HG02610 (cell line): Measurements from ENCODE around the gene ZNF587.
"Not testable (repeated sequence)": the region's sequence is repeated elsewhere in the genome, so short reads cannot be mapped to it uniquely, and the experiment has no call there.

Source experiments
- ATAC-seq: cut with Tn5 transposase; IDR thresholded peaks from one replicate; pipeline ENCODE4 v1.9.1; 2021; ENCODE audit warnings: mild to moderate bottlenecking, moderate library complexity; ENCODE audit not compliant: unreplicated experiment

Gene ZNF587

GRCh38 chr19:57821501-57821900, 28.2 kb upstream of the ZNF587 start:
- ATAC-seq, result not testable (repeated sequence)

DNA sequence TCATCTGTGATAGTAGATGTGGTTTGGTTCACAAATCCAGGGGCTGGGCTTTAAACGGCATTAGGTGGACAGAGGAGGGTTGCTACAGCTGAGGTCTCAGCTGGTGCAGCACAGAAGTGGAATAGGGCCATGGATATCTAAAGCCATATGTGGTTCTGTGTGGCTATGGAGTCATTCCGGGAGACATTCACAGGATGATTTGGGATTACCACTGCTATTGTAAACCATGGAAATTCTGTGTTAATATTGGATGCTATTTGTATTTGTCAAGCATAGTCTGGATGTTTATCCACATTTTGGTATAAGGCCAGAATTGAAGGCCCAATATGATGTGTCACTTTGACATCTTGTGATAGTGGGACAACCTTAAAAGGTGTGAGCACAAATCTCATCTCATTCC, 26.5 kb upstream of the ZNF587 start:
- not testable (repeated sequence) for ATAC-seq

DNA sequence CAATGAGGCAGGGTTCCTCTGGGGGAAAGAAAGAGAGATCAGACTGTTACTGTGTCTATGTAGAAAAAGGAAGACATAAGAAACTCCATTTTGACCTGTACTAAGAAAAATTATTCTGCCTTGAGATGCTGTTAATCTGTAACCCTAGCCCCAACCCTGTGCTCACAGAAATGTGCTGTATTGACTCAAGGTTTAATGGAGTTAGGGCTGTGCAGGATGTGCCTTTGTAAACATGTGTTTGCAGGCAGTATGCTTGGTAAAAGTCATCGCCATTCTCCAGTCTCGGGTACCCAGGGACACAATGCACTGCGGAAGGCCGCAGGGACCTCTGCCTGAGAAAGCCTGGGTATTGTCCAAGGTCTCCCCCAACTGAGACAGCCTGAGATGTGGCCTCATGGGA, 26.1 kb upstream of the ZNF587 start:
- not testable (repeated sequence) for ATAC-seq

DNA sequence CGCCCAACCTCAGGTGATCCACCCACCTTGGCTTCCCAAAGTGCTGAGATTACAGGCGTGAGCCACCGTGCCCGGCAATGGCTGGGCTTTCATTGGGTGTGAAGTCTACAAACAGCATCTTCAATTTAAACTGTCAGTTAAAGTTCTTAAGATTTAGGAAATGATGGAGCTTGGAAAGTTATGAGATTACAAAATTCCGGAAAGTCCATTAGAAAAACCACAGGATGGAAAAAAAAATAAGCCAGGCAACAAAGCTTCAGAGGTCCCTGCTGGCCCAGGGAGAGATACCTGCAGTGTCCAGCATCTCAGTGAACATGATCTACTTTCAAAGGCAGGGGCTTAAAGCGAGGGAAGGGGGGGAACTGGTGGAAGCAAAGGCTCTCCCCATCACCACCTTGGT, 24.1 kb upstream of the ZNF587 start:
- ATAC-seq, result no peak

DNA sequence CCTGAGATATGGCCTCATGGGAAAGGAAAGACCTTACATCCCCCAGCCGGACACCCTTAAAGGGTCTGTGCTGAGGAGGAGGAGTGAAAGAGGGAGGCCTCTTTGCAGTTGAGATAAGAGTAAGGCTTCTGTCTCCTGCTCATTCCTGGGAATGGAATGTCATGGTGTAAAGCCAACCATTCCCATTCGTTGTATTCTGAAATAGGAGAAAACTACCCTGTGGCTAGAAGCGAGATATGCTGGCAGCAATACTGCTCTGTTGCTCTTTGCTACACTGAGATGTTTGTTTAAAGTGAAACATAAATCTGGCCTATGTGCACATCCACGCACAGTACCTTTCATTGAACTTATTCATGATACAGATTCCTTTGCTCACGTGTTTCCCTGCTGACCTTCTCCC, 20.3 kb upstream of the ZNF587 start:
- no peak for ATAC-seq

DNA sequence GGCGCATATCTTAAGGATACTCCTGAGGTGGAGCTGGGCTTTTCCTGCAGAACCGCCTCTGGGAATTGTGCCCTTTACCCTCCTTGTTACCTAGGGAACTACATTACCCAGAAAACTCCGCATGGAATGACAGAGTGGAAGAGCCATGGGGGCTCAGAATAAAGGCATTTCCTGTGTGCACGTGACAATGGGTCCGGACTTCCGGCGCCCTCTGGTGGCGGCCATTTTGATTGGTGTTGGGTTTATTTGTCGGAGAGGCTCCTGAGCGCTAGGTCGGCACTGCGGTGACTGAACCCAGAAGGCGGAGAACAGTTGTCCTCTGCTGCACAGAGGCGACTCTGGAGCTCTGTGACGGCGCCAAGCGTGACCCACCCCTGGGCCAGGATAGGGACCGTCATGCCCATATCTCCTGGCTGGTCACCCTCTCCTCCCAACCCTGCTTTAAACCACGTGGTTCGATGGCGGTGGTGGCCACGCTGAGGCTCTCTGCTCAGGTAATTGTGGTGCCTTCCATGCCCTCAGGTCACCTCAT, 19.5 kb upstream of the ZNF587 start, which contains the start of gene ZNF587B:
Gene ZNF587B, plus strand, starts transcription at position 229 of the 532 bp plus-strand sequence. Its CDS starts 230 bp downstream, at position 459.
- ATAC-seq, result no peak

DNA sequence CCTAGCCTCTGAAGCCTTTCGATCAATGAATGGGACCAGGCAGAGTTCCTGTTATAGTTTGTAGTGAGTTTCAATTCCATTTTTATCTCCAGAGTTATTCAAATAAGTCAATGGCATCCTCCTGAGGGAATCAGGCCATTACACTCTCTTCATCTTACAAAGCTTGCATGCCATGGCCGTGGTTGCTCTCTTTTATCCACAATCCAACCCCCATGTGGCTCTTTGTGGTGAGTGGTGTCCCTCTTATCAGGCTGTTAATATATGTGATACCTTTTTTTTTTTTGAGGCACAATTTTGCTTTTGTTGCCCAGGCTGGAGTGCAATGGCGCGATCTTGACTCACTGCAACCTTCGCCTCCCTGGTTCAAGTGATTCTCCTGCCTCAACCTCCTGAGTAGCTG, 12.7 kb upstream of the ZNF587 start:
- not testable (repeated sequence) for ATAC-seq

GRCh38 chr19:57838622-57839191, 11.0 kb upstream of the ZNF587 start:
- ATAC-seq, result not testable (repeated sequence)

- no peak for ATAC-seq
Observed at GRCh38 chr19:57841122-57841763, 8.4 kb upstream of the ZNF587 start.

DNA sequence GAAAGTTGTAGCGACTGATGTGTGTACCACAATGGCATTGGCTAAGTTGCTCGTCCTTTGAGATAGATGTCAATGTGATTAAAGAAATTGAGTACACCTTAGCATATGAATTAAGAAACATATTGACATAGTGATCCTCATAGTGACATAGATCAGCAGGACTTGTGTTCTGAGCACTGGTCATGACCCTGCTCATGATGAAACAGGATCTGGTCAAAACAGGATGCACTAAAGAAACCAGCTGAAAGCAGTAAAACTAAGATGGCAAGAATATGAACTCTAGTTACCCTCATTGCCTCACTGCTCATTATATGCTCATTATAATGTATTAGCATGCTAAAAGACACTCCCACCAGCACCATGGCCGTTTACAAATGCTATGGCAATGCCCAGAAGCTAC, 2.5 kb upstream of the ZNF587 start:
- not testable (repeated sequence) for ATAC-seq

DNA sequence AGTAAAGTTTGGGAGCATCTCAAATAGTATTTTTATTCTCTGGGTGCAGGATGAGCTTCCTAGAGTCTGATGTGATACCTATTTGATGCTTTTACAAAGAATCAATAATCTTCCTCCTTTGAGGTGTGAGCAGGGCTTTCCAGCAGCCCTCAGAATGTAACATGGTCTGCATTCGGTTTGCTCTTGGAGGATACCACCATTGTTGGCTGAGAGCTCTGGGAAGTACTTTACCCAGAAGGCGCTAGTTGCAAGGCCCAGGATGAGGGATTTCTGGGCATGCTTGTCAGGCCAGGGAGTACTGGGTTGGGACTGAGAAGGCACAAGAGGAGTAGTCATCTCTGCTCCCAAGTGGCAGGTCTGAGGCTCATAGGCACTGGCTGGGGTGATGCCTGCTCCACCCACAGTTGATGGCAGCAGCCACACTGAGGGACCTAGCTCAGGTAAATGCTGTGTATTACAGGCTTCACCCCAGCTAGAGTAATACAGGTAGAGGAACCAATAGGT, 445 bp upstream of the ZNF587 start:
- ATAC-seq, result not testable (repeated sequence)

GRCh38 chr19:57850553-57851017, 926 bp downstream of the ZNF587 start:
- no peak for ATAC-seq

DNA sequence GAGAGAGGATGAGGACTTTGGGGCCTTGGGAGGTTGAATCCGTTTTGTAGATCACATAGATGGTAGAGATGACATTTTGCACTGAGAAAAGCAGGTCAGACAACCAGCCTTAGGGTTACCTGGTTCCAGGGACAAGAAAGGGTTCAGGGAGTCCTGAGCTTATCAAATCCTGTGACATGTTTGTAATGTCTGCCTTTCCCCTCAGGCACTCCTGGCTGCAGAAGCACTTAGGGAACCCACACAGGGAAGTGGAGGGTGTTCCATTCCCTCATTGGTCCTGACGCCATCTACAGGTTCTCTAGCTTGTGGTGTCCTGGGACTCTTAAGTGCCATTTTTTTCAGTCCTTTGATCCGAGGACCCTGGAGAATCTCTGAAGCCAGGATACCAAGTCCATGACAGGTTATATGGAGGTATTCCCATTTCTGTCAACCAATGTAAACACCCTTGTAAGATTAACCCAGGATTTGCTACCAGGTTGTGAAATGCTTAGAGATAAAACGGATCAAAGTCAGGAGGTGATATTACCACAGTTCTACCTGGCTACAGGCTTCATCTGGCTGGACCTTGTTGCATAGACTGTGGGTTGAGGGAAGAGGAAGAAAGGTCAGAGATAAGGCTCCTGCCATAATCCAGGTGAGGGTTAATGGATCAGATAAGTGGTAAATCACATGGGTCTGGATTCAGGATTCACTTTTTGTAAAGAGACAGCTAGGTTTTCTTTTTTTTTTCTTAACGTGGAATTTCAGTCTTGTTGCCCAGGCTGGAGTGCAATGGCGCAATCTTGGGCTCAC, 2.3 kb downstream of the ZNF587 start:
- ATAC-seq, result not testable (repeated sequence)

DNA sequence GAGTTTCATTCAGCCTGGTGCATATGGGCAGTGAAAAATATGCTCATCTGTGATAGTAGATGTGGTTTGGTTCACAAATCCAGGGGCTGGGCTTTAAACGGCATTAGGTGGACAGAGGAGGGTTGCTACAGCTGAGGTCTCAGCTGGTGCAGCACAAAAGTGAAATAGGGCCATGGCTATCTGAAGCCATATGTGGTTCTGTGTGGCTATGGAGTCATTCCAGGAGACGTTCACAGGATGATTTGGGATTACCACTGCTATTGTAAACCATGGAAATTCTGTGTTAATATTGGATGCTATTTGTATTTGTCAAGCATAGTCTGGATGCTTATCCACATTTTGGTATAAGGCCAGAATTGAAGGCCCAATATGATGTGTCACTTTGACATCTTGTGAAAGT, 4.5 kb downstream of the ZNF587 start:
- ATAC-seq, result not testable (repeated sequence)

DNA sequence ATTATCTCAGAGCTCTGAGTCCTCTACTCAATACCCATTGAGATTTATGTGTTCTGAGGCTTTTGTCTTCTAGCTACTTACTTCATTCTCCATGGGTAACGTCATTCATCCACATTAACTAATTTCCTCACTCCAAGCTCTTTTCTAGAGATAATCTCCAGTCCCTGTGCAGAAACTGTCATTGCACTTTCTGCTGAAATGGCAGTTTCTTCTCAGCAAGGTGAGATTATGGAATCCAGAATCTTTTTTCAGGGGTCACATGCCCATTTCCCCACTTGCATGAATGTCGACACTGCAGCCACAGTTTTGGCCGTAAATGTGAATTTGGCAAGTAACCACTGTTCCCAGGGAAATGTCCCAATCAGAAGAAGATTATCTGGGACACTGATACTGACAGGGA, 12.7 kb downstream of the ZNF587 start:
- ATAC-seq, result not testable (repeated sequence)

DNA sequence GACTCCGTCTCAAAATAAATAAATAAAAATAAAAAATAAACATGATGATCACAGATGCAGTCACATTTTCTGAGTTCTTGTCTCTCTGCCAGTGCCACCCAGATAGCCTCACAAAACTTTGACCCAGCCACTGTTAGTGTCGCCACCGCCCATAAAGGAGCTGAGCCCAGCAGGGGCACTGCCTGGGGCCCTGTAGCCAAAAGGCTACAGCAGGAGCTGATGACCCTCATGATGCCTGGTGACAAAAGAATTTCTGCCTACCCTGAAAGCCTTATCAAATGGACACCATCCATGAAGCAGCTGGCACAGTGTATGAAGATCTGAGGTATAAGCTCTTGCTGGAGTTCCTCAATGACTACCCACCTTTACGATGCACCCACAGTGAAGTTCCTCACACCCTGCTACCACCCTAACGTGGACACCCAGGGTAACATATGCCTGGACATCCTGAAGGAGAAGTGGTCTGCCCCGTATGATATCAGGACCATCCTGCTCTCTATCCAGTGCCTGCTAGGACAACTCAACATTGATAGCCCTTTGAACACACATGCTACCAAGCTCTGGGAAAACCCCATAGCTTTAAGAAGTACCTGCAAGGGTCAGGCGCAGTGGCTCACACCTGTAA, 18.3 kb downstream of the ZNF587 start:
- no peak for ATAC-seq

- ATAC-seq, result not testable (repeated sequence)
Observed at GRCh38 chr19:57869655-57870054, 20.0 kb downstream of the ZNF587 start.

GRCh38 chr19:57870225-57870624, 20.6 kb downstream of the ZNF587 start:
- no peak for ATAC-seq

GRCh38 chr19:57872450-57872849, 22.8 kb downstream of the ZNF587 start:
- no peak for ATAC-seq

- ATAC-seq, result not testable (repeated sequence)
Observed at GRCh38 chr19:57873883-57874799, 24.5 kb downstream of the ZNF587 start.
